ENCODE results near the gene AXIN1.

DNA sequence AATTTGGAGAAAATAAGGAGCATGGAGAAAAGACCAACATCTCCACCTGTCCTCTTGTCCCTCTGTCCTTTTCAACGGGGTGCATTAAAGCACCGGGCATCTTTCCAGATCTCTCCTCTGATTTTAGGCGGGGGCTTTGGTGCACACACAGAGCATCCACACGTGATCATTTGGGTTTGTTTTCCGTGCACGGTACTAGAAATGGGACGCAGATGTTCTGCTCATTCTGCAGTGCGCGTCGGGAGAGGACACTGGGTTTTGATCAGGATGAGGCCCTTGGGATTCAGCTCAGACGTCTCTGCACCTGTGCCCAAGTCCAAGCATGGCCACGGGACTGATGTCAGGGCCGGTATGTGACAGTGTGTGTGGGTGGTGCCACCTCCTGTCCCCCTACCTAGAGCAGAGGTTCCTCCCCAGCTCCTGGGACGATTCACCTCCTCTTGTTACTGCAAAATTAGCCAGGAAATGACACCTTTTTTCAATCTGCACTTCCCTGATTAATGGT, 37.7 kb downstream of the AXIN1 start:
- no peak for TF ChIP-seq NFE2L1 (CRISPR knock-in tag; IDR thresholded peaks at IDR 0.05)
- TF ChIP-seq JUN (CRISPR knock-in tag; IDR thresholded peaks at IDR 0.05): no peak
- TF ChIP-seq, protein P1, sequence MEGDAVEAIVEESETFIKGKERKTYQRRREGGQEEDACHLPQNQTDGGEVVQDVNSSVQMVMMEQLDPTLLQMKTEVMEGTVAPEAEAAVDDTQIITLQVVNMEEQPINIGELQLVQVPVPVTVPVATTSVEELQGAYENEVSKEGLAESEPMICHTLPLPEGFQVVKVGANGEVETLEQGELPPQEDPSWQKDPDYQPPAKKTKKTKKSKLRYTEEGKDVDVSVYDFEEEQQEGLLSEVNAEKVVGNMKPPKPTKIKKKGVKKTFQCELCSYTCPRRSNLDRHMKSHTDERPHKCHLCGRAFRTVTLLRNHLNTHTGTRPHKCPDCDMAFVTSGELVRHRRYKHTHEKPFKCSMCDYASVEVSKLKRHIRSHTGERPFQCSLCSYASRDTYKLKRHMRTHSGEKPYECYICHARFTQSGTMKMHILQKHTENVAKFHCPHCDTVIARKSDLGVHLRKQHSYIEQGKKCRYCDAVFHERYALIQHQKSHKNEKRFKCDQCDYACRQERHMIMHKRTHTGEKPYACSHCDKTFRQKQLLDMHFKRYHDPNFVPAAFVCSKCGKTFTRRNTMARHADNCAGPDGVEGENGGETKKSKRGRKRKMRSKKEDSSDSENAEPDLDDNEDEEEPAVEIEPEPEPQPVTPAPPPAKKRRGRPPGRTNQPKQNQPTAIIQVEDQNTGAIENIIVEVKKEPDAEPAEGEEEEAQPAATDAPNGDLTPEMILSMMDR (IDR thresholded peaks at IDR 0.05): no peak
- TF ChIP-seq, protein P2, sequence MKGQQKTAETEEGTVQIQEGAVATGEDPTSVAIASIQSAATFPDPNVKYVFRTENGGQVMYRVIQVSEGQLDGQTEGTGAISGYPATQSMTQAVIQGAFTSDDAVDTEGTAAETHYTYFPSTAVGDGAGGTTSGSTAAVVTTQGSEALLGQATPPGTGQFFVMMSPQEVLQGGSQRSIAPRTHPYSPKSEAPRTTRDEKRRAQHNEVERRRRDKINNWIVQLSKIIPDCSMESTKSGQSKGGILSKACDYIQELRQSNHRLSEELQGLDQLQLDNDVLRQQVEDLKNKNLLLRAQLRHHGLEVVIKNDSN (CRISPR knock-in tag; IDR thresholded peaks at IDR 0.05): no peak
- TF ChIP-seq GABPB1 (CRISPR knock-in tag; IDR thresholded peaks at IDR 0.05): no peak
- no peak for TF ChIP-seq NFYB (CRISPR knock-in tag; conservative IDR thresholded peaks at IDR 0.05; ENCODE audit: low read depth)
- TF ChIP-seq, protein P3, sequence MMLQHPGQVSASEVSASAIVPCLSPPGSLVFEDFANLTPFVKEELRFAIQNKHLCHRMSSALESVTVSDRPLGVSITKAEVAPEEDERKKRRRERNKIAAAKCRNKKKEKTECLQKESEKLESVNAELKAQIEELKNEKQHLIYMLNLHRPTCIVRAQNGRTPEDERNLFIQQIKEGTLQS (CRISPR knock-in tag; conservative IDR thresholded peaks at IDR 0.05): no peak
- TF ChIP-seq, protein P4, sequence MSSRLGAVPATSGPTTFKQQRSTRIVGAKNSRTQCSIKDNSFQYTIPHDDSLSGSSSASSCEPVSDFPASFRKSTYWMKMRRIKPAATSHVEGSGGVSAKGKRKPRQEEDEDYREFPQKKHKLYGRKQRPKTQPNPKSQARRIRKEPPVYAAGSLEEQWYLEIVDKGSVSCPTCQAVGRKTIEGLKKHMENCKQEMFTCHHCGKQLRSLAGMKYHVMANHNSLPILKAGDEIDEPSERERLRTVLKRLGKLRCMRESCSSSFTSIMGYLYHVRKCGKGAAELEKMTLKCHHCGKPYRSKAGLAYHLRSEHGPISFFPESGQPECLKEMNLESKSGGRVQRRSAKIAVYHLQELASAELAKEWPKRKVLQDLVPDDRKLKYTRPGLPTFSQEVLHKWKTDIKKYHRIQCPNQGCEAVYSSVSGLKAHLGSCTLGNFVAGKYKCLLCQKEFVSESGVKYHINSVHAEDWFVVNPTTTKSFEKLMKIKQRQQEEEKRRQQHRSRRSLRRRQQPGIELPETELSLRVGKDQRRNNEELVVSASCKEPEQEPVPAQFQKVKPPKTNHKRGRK (CRISPR knock-in tag; IDR thresholded peaks at IDR 0.05; ENCODE audit: borderline replicate concordance): no peak

Measured in WTC11 (cell line).